Stimulated activated CD8-positive, alpha-beta memory T cell treated with anti-CD3 and anti-CD28 coated beads, Interleukin-4, amount 100 ng/mL, for 4 hours (primary cell): ENCODE results near the gene KRT32.
A peak's percentile ranks its signal among the peaks of the same experiment; 100 is the strongest.

Source experiments
- DNase-seq, 2 donors: peaks; one replicate each; pipeline ENCODE4 v3.0.0-alpha.2; 2020; ENCODE audit warnings: low read depth in 2 of 2, low spot score in 1 of 2

Gene KRT32

DNA sequence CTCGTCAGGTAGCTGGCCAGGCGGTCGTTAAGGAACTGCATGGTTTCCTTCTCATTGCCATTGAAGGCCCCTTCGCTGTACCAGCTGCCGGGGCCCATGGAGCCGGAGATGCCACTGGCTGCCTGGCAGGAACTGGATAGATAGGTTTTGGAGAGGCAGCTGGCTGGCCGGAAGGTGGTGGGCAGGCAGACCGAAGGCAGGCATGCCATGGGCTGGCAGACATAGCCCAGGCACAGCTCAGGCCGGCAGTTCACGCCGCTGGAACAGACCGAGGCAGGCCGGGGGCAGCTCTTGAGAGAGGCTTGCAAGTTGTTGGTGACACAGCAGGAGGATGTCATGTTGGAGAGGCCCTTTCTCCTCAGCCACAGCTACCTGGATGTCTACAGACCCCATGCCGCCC is at the start of gene KRT32:
Gene KRT32, minus strand, starts transcription at position 399 of the 400 bp plus-strand sequence. Its CDS starts 61 bp downstream, at position 338.
- DNase-seq: no peak

DNA sequence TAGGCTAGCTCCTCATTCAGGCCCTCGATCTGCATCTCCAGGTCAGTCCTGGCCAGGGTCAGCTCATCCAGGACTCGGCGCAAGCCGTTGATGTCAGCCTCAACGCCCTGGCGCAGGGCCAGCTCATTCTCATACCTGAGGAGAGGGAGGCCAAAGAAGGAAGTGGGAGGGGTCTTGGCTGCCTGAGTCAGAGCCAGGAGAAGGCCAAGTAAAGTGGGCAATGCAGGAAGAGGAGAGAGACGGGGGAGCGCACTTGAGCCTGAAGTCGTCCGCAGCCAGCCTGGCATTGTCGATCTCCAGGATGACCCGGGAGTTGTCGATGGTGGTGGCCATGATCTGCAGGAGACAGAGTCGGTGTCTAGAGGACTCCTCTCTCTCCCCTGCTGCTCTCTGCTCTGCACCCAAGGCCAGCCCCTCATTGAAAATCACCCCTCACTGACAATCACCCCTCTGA is 49.7 kb upstream of the KRT32 start:
- no peak for DNase-seq

- DNase-seq: no peak
These were observed 49.1 kb upstream of the KRT32 start for GRCh38 chr17:41516147-41516829.

DNA sequence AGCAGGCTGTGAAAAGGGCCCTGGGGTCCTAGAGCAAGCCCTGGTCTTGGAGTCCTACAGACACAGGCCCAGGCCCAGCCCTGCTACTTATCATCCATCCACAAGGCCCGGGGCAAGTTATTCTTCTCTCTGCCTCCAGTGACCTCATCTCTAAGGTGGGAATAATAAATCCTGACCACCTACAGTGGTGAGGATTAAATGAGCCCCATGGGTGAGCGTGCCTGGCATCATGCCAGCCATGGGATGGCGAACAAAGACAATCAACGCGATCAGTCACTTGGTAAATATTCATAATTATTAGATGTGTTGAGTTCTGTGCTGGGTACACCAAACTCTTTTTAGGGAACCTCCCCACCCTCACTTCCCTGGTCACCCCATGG is 46.0 kb upstream of the KRT32 start:
- DNase-seq: no peak

DNA sequence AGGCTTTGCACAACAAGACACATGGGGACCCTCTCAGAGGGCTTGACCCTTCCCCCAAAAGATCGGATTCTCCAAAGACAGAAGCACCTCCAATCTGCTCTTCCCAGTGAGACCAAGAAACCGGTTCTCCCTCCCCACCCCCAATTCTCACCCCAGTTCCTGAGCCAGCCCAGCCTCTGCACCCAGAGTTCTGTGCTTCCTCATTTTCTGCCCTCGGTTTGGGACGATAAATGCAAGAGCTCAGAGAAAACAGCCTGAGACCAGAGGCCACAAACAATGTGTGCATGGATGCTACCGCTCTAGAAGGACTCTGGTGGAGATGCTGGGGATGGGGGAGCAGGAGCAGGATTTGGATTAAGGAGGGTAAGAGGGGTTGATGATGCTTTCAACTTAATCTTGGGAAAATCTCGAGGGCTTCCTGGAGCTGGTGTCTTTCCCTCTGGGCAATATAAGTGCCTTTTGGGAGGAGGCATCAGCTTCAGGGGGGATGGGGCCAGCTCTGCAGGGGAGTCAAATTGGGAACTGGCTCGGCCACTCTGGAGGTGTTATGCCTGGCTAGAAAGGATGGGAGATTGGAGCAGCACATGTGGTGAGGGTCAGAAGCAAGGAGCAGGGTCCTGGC is 45.5 kb upstream of the KRT32 start:
- DNase-seq: no peak

GRCh38 chr17:41511716-41512115 is 44.5 kb upstream of the KRT32 start:
- DNase-seq: no peak

- DNase-seq: no peak
These were observed 43.9 kb upstream of the KRT32 start for GRCh38 chr17:41511116-41511515.

GRCh38 chr17:41510251-41511065 is 43.3 kb upstream of the KRT32 start:
- DNase-seq: no peak

DNA sequence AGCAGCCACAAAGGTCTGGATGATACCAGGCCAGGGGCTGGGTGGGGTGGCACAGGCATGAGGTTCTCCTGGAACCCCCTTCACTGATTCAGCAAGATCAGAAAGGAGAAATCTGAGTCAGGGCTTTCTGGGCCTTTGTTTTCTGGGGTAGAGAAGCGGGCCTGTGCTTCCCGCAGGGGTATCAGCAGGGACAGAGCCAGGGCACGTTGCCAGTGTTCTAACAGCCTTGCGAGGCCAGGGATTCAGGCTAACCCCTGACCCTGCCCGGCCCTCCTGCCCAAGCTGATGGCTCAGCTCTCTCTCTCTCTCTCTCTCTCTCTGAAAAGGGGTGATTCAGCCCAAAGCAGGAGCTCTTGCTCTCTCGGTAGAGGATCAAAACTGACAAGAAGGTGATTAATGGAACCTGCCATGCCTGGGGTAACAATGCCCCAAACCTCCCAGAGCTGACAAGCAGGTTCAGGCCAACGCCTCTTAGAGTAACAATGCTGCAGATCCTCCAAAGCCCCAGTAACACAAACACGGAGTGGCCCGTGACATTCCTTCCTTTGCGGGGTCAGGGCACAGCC is 40.2 kb upstream of the KRT32 start:
- no peak for DNase-seq

- DNase-seq: no peak
These were observed 38.9 kb upstream of the KRT32 start for GRCh38 chr17:41505809-41506767.

DNA sequence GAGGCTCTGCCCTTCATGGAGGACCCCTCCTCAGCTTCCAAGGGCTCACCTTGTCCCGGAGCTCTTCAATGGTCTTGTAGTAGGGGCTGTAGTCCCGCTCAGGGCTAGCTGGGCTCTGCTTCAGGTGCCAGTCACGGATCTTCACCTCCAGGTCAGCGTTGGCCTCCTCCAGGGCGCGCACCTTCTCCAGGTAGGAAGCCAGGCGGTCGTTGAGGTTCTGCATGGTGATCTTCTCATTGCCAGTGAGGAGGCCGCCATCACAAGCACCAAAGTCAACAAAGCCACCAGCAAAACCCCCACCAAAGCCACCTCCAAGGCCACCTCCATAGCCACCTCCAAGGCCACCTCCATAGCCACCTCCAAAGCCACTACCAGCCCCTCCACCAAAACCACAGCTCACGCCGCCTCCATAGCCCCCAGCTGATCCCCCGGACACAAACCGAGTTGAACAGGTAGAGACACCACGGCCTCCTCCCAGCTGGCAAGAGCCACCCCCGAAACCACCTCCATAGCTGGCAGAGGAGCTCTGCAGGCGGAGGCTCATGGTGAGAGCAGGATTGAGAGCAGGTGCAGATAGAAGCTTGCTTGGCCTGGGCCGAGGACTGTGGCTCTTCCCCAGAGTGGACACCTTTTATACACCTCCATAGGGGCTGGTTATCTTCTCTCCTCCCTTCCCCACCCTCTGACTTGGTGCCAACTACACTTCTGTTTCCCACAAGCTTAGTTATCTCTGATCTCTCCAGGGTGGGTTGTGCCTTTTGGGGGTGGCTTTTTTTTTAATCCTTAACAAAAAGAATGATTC is 38.0 kb upstream of the KRT32 start, which contains the start of gene KRT13:
Gene KRT13, minus strand, starts transcription at position 606 of the 802 bp plus-strand sequence. Its CDS starts 62 bp downstream, at position 544.
- no peak for DNase-seq

GRCh38 chr17:41504246-41504977 is 37.2 kb upstream of the KRT32 start:
- DNase-seq: no peak

DNA sequence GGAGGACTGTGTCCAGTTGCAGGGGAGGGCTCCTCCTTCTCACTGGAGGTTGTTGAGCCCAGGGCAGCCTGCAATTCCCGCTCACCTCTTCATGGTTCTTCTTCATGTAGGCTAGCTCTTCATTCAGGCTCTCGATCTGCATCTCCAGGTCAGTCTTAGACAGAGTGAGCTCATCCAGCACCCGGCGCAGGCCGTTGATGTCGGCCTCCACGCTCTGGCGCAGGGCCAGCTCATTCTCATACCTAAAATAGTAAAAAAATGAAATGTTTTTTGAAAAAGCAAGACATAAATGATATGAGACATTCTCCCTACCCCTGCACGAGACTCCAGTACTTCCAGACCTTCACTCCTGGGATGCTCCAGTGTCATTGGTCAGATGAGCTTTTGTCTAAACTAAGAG is 36.0 kb upstream of the KRT32 start:
- DNase-seq: no peak

DNA sequence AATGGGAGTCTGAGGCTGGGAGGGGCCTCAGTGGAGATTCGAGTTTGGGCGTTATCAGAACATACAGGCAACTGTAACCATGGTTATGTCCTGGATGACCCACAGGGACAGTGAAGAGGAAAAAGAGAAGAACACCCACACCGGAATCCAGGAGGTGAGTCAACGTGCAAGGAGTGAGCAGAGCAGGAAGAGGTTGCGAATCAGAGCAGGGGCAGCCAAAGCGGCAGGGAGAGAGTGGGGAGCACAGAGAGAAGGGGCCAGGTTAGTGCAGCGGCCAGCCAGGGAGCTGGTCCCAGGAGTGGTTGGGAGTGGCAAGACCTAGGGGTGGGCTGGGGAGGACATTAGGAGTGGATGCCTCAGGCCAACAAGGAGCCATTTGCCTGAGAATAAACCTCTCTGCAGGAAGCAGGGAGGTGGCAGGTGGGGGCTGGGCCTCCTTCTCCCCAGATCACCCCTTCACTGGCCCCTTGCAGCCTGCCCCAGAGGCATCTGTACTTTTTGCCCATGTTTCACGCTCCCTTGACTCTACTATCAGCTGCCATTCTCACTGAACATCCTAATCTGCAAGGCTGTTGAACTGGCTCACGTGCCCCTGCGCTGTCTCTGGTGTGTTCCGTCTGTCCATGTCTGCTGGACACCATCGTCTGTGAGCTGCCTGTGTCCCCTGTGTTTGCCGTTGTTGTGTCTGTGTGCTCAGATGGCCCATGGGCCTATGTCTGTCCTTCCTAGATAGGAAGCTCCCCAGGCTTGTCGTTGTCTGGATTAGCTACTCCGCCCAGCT is 33.1 kb upstream of the KRT32 start:
- DNase-seq: no peak

GRCh38 chr17:41499714-41500113 is 32.5 kb upstream of the KRT32 start:
- no peak for DNase-seq

DNA sequence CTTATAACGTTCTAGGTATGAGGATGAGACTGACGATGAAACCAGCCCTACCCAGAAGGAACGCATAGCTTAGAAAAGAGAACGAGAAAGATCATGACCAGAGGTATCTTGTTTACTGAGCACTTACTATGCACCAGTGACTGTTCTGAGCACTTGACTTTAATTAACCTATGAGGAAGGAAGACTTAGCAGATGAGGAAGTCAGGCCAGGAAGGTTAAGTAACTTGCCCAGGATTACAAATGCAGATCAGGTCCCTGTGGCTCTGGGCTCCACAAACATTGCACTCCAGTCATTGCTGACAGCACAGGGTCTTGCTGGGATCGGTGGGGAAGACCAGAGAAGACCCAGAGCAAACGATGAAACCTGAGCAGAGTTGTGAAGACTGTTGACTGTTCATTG is 31.1 kb upstream of the KRT32 start:
- no peak for DNase-seq

GRCh38 chr17:41496803-41497484 is 29.8 kb upstream of the KRT32 start:
- DNase-seq: peak in 1 of 2 donors; percentile 10

DNA sequence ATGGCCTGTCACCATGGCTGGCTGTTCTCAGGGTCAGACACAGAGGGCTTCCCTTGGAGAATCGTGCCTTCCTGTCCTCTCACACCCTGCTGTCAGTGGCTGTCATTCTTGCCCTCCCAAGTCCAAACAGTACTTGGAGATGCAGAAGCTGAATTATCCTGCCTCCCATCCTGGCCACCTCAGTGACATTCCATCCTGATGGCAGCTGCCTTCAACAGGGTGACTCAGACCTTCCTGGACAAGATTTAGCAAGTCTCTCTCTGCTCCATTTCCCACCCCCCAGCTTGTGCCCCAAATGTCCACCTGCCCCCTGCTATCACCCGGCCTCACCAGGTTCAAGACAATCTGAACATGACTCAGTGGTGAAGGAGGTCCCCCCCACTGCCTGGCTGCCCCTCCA is 27.3 kb upstream of the KRT32 start:
- DNase-seq: no peak
